Body of pancreas (tissue), 4 donors: ENCODE data around the gene RNF212.

Experiments
- POLR2A ChIP-seq, 3 donors: fragments of 450-650 bp; IDR thresholded peaks; one replicate each; pipeline ENCODE4 v1.6.1; 2016; ENCODE audit warnings: antibody characterized with exemption in 3 of 3, mild to moderate bottlenecking in 2 of 3
- TF ChIP-seq, protein P1 (sequence below), 7 experiments: fragments of 450-650 bp in 4 of 7; fragments of 200-600 bp in 3 of 7; sonication (generic) in 3 of 7; IDR thresholded peaks; one replicate each; pipeline ENCODE4 v1.5.1; 2016 to 2019; ENCODE audit warnings: antibody characterized with exemption in 7 of 7

- TF ChIP-seq, protein P1, sequence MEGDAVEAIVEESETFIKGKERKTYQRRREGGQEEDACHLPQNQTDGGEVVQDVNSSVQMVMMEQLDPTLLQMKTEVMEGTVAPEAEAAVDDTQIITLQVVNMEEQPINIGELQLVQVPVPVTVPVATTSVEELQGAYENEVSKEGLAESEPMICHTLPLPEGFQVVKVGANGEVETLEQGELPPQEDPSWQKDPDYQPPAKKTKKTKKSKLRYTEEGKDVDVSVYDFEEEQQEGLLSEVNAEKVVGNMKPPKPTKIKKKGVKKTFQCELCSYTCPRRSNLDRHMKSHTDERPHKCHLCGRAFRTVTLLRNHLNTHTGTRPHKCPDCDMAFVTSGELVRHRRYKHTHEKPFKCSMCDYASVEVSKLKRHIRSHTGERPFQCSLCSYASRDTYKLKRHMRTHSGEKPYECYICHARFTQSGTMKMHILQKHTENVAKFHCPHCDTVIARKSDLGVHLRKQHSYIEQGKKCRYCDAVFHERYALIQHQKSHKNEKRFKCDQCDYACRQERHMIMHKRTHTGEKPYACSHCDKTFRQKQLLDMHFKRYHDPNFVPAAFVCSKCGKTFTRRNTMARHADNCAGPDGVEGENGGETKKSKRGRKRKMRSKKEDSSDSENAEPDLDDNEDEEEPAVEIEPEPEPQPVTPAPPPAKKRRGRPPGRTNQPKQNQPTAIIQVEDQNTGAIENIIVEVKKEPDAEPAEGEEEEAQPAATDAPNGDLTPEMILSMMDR (IDR thresholded peaks at IDR 0.05): no peak
- TF ChIP-seq POLR2A (IDR thresholded peaks at IDR 0.05): no peak
These were observed 52.7 kb downstream of the RNF212 start for GRCh38 chr4:1060621-1061020.
